Testis (tissue), 3 donors: ENCODE measurements around the gene CNPPD1. TPM values are rescaled to one million over a fixed set of nuclear protein-coding genes. Genes with fewer than 3 reads are reported as not detected.
A peak's percentile ranks its signal among the peaks of the same experiment; 100 is the strongest.

ENCODE experiments used
- DNase-seq: peaks from one replicate; pipeline ENCODE4 v3.0.0-alpha.2; 2019
- H3K27ac ChIP-seq, 2 donors: fragments of 200-600 bp; sonication (generic); one replicate each; pipeline ENCODE4 v1.5.1; 2019
- H3K27me3 ChIP-seq: fragments of 200-600 bp; sonication (generic); one replicate; pipeline ENCODE4 v1.5.1; 2019
- H3K36me3 ChIP-seq: fragments of 200-600 bp; sonication (generic); one replicate; pipeline ENCODE4 v1.5.1; 2017; ENCODE audit warnings: low read depth; ENCODE audit errors: missing control alignments
- H3K4me1 ChIP-seq: fragments of 200-600 bp; sonication (generic); one replicate; pipeline ENCODE4 v1.5.1; 2019
- H3K4me3 ChIP-seq, 2 donors: fragments of 200-600 bp; sonication (generic); one replicate each; pipeline ENCODE4 v1.5.1; 2017 to 2019
- H3K9me3 ChIP-seq: fragments of 200-600 bp; sonication (generic); one replicate; pipeline ENCODE4 v1.5.1; 2017
- POLR2A ChIP-seq: fragments of 450-650 bp; IDR thresholded peaks from one replicate; pipeline ENCODE4 v1.6.1; 2017; ENCODE audit warnings: antibody characterized with exemption, mild to moderate bottlenecking, moderate library complexity
- WGBS, 2 donors: methylation state at CpG; one replicate each; pipeline ENCODE4 v1.1.5; 2018; 5-methylcytosine and 5-hydroxymethylcytosine counted together
- intact Hi-C: fragments of 100-400 bp; cut with DNase I; formaldehyde crosslinking; loops from one replicate; pipeline ENCODE4 v1.15.1; 2023; ENCODE audit warnings: low total_unique reads
- polyA plus RNA-seq: library from polyadenylated mRNA; stranded (reverse); fragments of 350-450 nt; fragmentation: Illumina TruSeq; extraction: RNeasy Lipid Tissue Mini Kit (QIAGEN cat#74804); gene quantifications from one replicate; pipeline ENCODE4 v1.2.3, GENCODE V29; 2014; ENCODE audit warnings: low read depth, low replicate concordance; ENCODE audit not compliant: insufficient read depth
- total RNA-seq, 2 donors: library from RNA; depleted of rRNA; stranded (reverse); fragments of >200 nt; gene quantifications; one replicate each; pipeline ENCODE4 v1.2.3, GENCODE V29; 2016
- TF ChIP-seq, protein P1 (sequence below), 3 experiments: fragments of 450-650 bp in 2 of 3; fragments of 200-600 bp in 1 of 3; sonication (generic) in 1 of 3; IDR thresholded peaks; one replicate each; pipeline ENCODE4 v1.5.1; 2016 to 2019; ENCODE audit warnings: antibody characterized with exemption in 3 of 3, mild to moderate bottlenecking in 2 of 3, moderate library complexity in 1 of 3

The CNPPD1 gene
- total and polyA plus RNA-seq, 3 donors from 2014 or later, result 38.3 to 68.0 (median 60.5) TPM

DNA sequence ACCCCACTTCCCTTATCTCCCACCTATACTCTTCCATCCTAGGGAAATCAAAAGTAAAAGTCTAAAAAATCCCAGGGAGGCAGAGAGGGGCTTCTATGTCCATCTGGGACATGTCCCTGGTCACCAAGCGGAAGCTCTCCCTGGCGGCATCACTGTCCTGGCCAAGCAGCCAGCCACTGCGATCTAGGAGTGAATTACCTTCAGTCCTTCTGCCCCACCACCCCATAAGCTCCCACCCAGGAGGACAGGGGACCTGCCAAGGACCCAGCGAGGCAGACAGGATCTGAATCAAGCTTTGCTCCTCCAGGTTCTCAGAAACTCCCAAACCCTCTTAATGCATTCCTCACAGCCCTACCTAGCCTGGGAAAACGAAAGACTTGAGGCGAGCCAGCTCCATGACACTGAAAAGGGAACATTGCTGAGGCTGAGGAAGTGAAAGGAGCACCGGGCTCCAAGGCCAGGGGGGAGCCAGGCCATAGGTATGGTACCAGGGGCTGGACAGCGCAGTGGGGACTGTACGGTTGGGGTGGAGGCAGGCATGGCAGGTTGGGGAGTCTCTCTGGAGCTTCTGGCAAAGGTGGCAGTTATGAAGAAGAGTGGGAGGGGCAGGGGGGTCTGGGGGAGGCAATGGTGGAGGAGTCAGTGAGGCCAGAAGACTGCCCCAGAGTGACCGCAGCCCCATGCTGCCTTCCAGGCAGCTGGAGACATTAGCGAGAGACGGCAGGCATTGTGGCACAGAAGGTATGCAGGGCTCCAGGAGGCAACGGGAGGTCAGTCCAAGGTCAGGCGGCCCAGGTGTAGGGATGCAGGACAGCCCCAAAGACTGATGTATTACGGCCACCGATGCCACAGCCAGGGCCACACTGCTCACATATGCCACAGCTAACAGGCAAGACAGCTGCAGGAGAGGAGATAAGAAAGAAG, 4.2 kb downstream of the CNPPD1 start:
- Histone ChIP-seq H3K9me3 (no peaks in the 10 kb centered on the region), H3K4me3 (no peak overlapping the region), H3K36me3 (no peaks in the 10 kb centered on the region), H3K27me3 (no peaks in the 10 kb centered on the region), H3K4me1 (peaks cover 12% of the 10 kb centered on the region), H3K27ac (peak overlapping the region; percentile 6 to 71)
- intact Hi-C loops, result no loop called here
- TF ChIP-seq, protein P1, sequence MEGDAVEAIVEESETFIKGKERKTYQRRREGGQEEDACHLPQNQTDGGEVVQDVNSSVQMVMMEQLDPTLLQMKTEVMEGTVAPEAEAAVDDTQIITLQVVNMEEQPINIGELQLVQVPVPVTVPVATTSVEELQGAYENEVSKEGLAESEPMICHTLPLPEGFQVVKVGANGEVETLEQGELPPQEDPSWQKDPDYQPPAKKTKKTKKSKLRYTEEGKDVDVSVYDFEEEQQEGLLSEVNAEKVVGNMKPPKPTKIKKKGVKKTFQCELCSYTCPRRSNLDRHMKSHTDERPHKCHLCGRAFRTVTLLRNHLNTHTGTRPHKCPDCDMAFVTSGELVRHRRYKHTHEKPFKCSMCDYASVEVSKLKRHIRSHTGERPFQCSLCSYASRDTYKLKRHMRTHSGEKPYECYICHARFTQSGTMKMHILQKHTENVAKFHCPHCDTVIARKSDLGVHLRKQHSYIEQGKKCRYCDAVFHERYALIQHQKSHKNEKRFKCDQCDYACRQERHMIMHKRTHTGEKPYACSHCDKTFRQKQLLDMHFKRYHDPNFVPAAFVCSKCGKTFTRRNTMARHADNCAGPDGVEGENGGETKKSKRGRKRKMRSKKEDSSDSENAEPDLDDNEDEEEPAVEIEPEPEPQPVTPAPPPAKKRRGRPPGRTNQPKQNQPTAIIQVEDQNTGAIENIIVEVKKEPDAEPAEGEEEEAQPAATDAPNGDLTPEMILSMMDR (IDR thresholded peaks at IDR 0.05), result no peak
- no peak for TF ChIP-seq POLR2A
- peak; percentile 12 for DNase-seq
- 81 to 85% methylated on average over 16 of the region's 16 CpGs for WGBS, 2 donors

DNA sequence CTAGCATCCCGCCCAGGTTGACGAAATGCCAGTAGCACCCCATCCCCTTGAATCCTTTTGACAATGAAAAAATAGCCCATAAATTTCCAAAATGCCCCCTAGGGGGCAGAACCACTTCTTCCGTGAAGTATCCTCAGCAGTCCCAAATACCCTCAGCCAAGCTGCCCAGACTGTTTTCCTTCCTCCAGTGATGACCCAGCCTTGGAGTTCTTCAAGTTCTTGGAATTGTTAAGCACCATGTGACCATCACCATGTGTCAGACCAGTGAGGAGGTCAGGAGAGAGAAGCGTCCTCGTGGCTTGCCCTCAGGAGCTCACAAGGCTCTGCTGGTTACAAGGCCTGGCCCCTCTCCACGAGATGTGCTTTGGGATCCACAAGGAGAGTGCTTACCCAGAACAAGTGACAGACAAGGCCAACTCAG, 5.5 kb downstream of the CNPPD1 start:
- H3K4me1 ChIP-seq, result peaks cover 12% of the 10 kb centered on the region
- no peaks in the 10 kb centered on the region for H3K9me3 ChIP-seq
- 41 to 51% methylated on average over 5 to 6 of the region's 6 CpGs for WGBS, 2 donors
- no peaks in the 10 kb centered on the region for H3K36me3 ChIP-seq
- H3K27ac ChIP-seq, result peak overlapping the region; percentile 6 to 71
- no peak overlapping the region for H3K4me3 ChIP-seq
- no peak for TF ChIP-seq POLR2A
- TF ChIP-seq, protein P1 (IDR thresholded peaks at IDR 0.05), result peak; percentile 53 to 79 (median 74)
- intact Hi-C loops, result no loop called here
- H3K27me3 ChIP-seq, result no peaks in the 10 kb centered on the region
- peak; percentile 79 for DNase-seq

DNA sequence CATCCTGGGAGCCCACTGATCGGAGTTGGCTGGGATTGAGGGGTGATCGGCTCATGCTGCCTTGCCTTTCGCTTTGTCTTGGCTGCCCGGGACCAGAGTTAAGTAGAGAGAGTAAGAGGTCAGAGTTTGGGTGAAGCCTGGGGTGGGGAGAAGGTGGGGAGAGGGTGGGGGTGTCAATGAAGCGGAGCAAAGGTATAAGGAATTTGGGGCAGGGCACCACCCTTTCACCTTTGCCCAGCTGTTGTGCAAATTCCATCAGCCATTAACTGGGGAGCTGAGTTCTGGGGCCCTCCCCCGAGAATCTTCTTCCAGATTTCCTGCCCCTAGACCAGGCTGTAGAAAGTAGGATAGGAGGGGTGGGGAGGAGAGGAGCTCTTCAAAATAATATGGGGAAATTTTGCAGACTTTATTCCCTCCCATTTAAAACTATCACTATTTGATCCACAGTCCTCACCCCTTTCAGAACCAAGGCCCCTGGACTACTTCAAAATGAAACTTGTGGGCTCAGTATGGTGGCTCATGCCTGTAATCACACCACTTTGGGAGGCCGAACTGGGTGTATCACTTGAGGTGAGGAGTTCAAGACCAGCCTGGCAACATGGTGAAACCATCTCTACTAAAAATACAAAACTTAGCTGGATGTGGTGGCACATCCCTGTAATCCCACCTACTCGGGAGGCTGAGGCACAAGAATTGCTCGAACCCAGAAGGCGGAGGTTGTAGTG, 6.6 kb downstream of the CNPPD1 start, which contains the start of gene SLC23A3:
TSS of gene SLC23A3 (minus strand) at position 100 of the 725 bp plus-strand sequence. CDS start at position 55, 45 bp downstream.
- Histone ChIP-seq H3K27me3 (no peaks in the 10 kb centered on the region), H3K9me3 (no peaks in the 10 kb centered on the region), H3K4me1 (peaks cover 7% of the 10 kb centered on the region), H3K27ac (peak within 1 kb of the TSS in 1 of 2 donors; percentile 71), H3K4me3 (no peak within 1 kb of the TSS), H3K36me3 (no peaks in the 10 kb centered on the region)
- no peak for TF ChIP-seq POLR2A
- TF ChIP-seq, protein P1 (IDR thresholded peaks at IDR 0.05), result no peak
- DNase-seq, result no peak
- intact Hi-C loops, result no loop called here
- 89 to 93% methylated on average over 10 of the region's 10 CpGs for WGBS, 2 donors

DNA sequence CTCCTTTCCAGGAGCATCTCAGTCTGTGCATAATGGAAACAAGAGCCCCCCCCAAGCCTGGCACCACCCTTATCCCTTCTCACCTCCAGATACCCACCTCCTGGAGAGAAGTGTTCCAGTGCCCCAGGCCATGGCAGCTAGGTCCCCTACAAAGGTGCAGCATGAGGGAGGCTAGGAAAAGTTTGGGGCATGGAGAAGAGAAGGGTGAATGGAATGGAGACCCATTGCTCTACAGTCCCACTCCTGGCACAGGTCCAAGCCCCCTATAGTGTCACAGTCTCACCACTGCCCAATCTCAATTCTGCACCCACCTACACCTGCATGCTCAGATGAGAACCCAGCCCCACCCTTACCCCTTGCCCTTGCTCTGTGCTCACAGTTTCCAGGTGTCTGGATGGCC, 7.8 kb downstream of the CNPPD1 start:
- no peak for DNase-seq
- Histone ChIP-seq H3K27me3 (no peaks in the 10 kb centered on the region), H3K27ac (no peak overlapping the region), H3K4me3 (no peak overlapping the region), H3K4me1 (peaks cover 7% of the 10 kb centered on the region), H3K9me3 (no peaks in the 10 kb centered on the region), H3K36me3 (no peaks in the 10 kb centered on the region)
- TF ChIP-seq, protein P1 (IDR thresholded peaks at IDR 0.05), result no peak
- TF ChIP-seq POLR2A, result no peak
- intact Hi-C loops, result no loop called here
